SK-N-SH treated with all-trans-retinoic acid at 6 μM for 48 hours (cell line): Measurements from ENCODE around the gene SERPINB5.

Source experiments
- ATAC-seq: fragments of 200-7000 bp; cut with Tn5 transposase; 3 replicates; pipeline ENCODE4 v1.9.1; 2020; ENCODE audit warnings: mild to moderate bottlenecking, moderate library complexity
- BACH2 ChIP-seq: fragments of 250-450 bp; sonication (Bioruptor Pico); IDR thresholded peaks from 2 replicates; pipeline ENCODE4 v1.9.0; 2021; ENCODE audit warnings: mild to moderate bottlenecking, borderline replicate concordance
- CSDC2 ChIP-seq: fragments of 250-450 bp; sonication (Bioruptor Pico); IDR thresholded peaks from 2 replicates; pipeline ENCODE4 v1.5.0; 2020; ENCODE audit warnings: mild to moderate bottlenecking, moderate library complexity
- ESRRG ChIP-seq: fragments of 250-450 bp; sonication (Bioruptor Pico); IDR thresholded peaks from 2 replicates; pipeline ENCODE4 v1.6.1; 2021; ENCODE audit warnings: mild to moderate bottlenecking
- GLIS3 ChIP-seq: fragments of 250-450 bp; sonication (Bioruptor Pico); IDR thresholded peaks from 2 replicates; pipeline ENCODE4 v1.5.0; 2020; ENCODE audit warnings: mild to moderate bottlenecking, moderate library complexity
- ISL1 ChIP-seq: fragments of 250-450 bp; sonication (Bioruptor Pico); IDR thresholded peaks from 2 replicates; pipeline ENCODE4 v2.1.2; 2022; ENCODE audit warnings: mild to moderate bottlenecking, moderate library complexity
- OSR1 ChIP-seq: fragments of 250-450 bp; sonication (Bioruptor Pico); IDR thresholded peaks from 2 replicates; pipeline ENCODE4 v1.8.0; 2022; ENCODE audit warnings: moderate library complexity, mild to moderate bottlenecking, inconsistent platforms
- PPARA ChIP-seq: fragments of 250-450 bp; sonication (Bioruptor Pico); IDR thresholded peaks from 2 replicates; pipeline ENCODE4 v1.5.0; 2020; ENCODE audit warnings: mild to moderate bottlenecking, borderline replicate concordance
- RARB ChIP-seq: fragments of 250-450 bp; sonication (Bioruptor Pico); IDR thresholded peaks from 2 replicates; pipeline ENCODE4 v1.8.0; 2021; ENCODE audit warnings: mild to moderate bottlenecking, moderate library complexity
- SNAI2 ChIP-seq: fragments of 250-450 bp; sonication (Bioruptor Pico); IDR thresholded peaks from 2 replicates; pipeline ENCODE4 v1.5.0; 2020; ENCODE audit warnings: mild to moderate bottlenecking, moderate library complexity
- TCF4 ChIP-seq: fragments of 250-450 bp; sonication (Bioruptor Pico); IDR thresholded peaks from 2 replicates; pipeline ENCODE4 v1.8.0; 2021; ENCODE audit warnings: mild to moderate bottlenecking, moderate library complexity, borderline replicate concordance
- ZC3H10 ChIP-seq: fragments of 250-450 bp; sonication (Bioruptor Pico); IDR thresholded peaks from 2 replicates; pipeline ENCODE4 v1.5.1; 2021; ENCODE audit warnings: mild to moderate bottlenecking, moderate library complexity
- ZFP3 ChIP-seq: fragments of 250-450 bp; sonication (Bioruptor Pico); IDR thresholded peaks from 2 replicates; pipeline ENCODE4 v1.5.0; 2020; ENCODE audit warnings: mild to moderate bottlenecking, moderate library complexity
- ZFP30 ChIP-seq: fragments of 450-650 bp; formaldehyde crosslinking; IDR thresholded peaks from 2 replicates; pipeline ENCODE4 v1.5.0; 2022; ENCODE audit warnings: mild to moderate bottlenecking, moderate library complexity
- ZNF565 ChIP-seq: fragments of 450-650 bp; formaldehyde crosslinking; conservative IDR thresholded peaks from 2 replicates; pipeline ENCODE4 v1.5.0; 2020; ENCODE audit warnings: low read depth, mild to moderate bottlenecking, moderate library complexity
- ZNF70 ChIP-seq: fragments of 450-650 bp; formaldehyde crosslinking; IDR thresholded peaks from 2 replicates; pipeline ENCODE4 v1.5.0; 2020; ENCODE audit warnings: mild to moderate bottlenecking, moderate library complexity
- ZNF8 ChIP-seq: fragments of 450-650 bp; formaldehyde crosslinking; IDR thresholded peaks from 2 replicates; pipeline ENCODE4 v1.5.0; 2020; ENCODE audit warnings: mild to moderate bottlenecking, moderate library complexity
- TF ChIP-seq, protein P1 (sequence below): fragments of 250-450 bp; sonication (Bioruptor Pico); IDR thresholded peaks from 2 replicates; pipeline ENCODE4 v1.8.0; 2020; ENCODE audit warnings: mild to moderate bottlenecking, moderate library complexity, borderline replicate concordance
- TF ChIP-seq, protein P2 (sequence below): fragments of 250-450 bp; sonication (Bioruptor Pico); IDR thresholded peaks from 2 replicates; pipeline ENCODE4 v1.8.0; 2021; ENCODE audit warnings: low read depth, mild to moderate bottlenecking, moderate library complexity, borderline replicate concordance
- TF ChIP-seq, protein P3 (sequence below): fragments of 250-450 bp; sonication (Bioruptor Pico); IDR thresholded peaks from 2 replicates; pipeline ENCODE4 v1.5.1; 2021; ENCODE audit warnings: mild to moderate bottlenecking, moderate library complexity
- TF ChIP-seq, protein P4 (sequence below): fragments of 250-450 bp; sonication (Bioruptor Pico); IDR thresholded peaks from 2 replicates; pipeline ENCODE4 v1.5.0; 2020; ENCODE audit warnings: mild to moderate bottlenecking, moderate library complexity

SERPINB5 gene

DNA sequence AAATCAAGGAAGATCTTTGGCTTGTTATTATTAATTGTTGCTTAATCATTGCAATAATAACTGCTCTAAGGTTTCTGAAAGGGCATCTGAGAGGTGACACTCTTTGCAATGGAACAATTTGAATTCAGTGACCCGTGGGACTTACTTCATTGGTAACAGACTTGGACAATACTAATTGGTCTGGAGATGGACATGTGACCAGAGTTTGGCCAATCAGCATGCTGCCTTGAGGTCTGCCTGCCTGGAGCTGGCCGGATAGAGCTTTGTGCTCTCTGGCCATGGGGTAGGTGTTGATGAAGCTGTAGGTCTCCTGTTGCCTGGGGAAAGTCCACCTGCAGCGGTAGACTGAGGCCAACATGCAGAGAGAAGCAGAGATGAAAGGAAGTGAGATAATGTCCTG, 30.5 kb upstream of the SERPINB5 start:
- TF ChIP-seq RARB (CRISPR knock-in tag), result no peak
- TF ChIP-seq ZNF70 (CRISPR knock-in tag), result no peak
- no peak for TF ChIP-seq SNAI2 (CRISPR knock-in tag)
- TF ChIP-seq OSR1, result no peak
- TF ChIP-seq GLIS3 (CRISPR knock-in tag), result no peak
- TF ChIP-seq ZFP3 (CRISPR knock-in tag), result no peak
- TF ChIP-seq ZFP30 (CRISPR knock-in tag), result no peak
- TF ChIP-seq BACH2 (CRISPR knock-in tag), result no peak
- TF ChIP-seq, protein P1, sequence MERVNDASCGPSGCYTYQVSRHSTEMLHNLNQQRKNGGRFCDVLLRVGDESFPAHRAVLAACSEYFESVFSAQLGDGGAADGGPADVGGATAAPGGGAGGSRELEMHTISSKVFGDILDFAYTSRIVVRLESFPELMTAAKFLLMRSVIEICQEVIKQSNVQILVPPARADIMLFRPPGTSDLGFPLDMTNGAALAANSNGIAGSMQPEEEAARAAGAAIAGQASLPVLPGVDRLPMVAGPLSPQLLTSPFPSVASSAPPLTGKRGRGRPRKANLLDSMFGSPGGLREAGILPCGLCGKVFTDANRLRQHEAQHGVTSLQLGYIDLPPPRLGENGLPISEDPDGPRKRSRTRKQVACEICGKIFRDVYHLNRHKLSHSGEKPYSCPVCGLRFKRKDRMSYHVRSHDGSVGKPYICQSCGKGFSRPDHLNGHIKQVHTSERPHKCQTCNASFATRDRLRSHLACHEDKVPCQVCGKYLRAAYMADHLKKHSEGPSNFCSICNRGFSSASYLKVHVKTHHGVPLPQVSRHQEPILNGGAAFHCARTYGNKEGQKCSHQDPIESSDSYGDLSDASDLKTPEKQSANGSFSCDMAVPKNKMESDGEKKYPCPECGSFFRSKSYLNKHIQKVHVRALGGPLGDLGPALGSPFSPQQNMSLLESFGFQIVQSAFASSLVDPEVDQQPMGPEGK, result no peak
- no peak for TF ChIP-seq ESRRG (CRISPR knock-in tag)
- no peak for TF ChIP-seq PPARA (CRISPR knock-in tag)
- TF ChIP-seq, all 23 proteins: peak for 0
- no peak for ATAC-seq

DNA sequence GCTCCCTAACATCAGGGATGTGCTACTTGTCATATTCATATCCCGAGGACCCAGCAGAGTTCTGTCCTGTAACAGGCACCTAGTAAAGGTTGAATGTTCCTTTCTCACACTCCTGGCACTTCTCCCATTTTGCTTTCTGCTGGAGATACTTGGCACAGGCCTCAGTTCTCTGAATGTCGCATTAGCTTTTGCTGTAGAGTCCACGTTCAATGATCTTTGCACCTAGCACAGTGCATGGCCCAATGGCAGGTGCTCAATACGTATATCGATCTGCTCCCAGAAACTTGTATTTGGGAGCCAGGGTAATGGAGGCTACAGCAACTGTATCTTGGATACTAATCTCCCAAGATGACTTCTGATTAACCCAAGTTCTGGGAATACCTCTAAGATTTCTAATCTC, 29.7 kb upstream of the SERPINB5 start:
- no peak for ATAC-seq
- no peak for TF ChIP-seq ZNF70 (CRISPR knock-in tag)
- no peak for TF ChIP-seq PPARA (CRISPR knock-in tag)
- TF ChIP-seq TCF4 (CRISPR knock-in tag), result no peak
- TF ChIP-seq ISL1 (CRISPR knock-in tag), result no peak
- TF ChIP-seq ZNF565 (CRISPR knock-in tag), result no peak
- TF ChIP-seq RARB (CRISPR knock-in tag), result no peak
- TF ChIP-seq, protein P2, sequence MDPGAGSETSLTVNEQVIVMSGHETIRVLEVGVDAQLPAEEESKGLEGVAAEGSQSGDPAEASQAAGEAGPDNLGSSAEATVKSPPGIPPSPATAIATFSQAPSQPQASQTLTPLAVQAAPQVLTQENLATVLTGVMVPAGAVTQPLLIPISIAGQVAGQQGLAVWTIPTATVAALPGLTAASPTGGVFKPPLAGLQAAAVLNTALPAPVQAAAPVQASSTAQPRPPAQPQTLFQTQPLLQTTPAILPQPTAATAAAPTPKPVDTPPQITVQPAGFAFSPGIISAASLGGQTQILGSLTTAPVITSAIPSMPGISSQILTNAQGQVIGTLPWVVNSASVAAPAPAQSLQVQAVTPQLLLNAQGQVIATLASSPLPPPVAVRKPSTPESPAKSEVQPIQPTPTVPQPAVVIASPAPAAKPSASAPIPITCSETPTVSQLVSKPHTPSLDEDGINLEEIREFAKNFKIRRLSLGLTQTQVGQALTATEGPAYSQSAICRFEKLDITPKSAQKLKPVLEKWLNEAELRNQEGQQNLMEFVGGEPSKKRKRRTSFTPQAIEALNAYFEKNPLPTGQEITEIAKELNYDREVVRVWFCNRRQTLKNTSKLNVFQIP (CRISPR knock-in tag), result no peak
- no peak for TF ChIP-seq OSR1
- no peak for TF ChIP-seq ZNF8 (CRISPR knock-in tag)
- TF ChIP-seq ESRRG (CRISPR knock-in tag), result no peak
- no peak for TF ChIP-seq CSDC2 (CRISPR knock-in tag)
- TF ChIP-seq, protein P1, result no peak
- no peak for TF ChIP-seq ZC3H10 (CRISPR knock-in tag)
- TF ChIP-seq, protein P3, sequence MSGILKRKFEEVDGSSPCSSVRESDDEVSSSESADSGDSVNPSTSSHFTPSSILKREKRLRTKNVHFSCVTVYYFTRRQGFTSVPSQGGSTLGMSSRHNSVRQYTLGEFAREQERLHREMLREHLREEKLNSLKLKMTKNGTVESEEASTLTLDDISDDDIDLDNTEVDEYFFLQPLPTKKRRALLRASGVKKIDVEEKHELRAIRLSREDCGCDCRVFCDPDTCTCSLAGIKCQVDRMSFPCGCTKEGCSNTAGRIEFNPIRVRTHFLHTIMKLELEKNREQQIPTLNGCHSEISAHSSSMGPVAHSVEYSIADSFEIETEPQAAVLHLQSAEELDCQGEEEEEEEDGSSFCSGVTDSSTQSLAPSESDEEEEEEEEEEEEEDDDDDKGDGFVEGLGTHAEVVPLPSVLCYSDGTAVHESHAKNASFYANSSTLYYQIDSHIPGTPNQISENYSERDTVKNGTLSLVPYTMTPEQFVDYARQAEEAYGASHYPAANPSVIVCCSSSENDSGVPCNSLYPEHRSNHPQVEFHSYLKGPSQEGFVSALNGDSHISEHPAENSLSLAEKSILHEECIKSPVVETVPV (CRISPR knock-in tag), result no peak

DNA sequence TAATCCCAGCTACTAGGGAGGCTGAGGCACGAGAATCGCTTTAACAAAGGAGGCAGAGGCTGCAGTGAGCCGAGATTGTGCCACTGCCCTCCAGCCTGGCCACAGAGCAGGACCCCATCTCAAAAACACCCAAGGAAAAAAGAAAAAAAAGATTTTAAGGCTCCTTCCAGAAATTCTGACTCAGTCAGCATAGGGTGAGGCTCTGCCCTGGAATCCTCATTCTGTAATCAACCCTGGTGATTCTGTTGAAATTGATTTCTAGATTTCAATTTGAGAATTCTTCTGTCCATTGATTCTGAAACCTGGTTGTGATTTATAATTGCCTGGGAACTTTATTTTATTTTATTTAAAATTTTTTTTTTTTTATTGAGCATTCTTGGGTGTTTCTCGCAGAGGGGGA, 27.3 kb upstream of the SERPINB5 start:
- TF ChIP-seq CSDC2 (CRISPR knock-in tag), result no peak
- TF ChIP-seq ZFP30 (CRISPR knock-in tag), result no peak
- TF ChIP-seq ISL1 (CRISPR knock-in tag), result no peak
- TF ChIP-seq, protein P4, sequence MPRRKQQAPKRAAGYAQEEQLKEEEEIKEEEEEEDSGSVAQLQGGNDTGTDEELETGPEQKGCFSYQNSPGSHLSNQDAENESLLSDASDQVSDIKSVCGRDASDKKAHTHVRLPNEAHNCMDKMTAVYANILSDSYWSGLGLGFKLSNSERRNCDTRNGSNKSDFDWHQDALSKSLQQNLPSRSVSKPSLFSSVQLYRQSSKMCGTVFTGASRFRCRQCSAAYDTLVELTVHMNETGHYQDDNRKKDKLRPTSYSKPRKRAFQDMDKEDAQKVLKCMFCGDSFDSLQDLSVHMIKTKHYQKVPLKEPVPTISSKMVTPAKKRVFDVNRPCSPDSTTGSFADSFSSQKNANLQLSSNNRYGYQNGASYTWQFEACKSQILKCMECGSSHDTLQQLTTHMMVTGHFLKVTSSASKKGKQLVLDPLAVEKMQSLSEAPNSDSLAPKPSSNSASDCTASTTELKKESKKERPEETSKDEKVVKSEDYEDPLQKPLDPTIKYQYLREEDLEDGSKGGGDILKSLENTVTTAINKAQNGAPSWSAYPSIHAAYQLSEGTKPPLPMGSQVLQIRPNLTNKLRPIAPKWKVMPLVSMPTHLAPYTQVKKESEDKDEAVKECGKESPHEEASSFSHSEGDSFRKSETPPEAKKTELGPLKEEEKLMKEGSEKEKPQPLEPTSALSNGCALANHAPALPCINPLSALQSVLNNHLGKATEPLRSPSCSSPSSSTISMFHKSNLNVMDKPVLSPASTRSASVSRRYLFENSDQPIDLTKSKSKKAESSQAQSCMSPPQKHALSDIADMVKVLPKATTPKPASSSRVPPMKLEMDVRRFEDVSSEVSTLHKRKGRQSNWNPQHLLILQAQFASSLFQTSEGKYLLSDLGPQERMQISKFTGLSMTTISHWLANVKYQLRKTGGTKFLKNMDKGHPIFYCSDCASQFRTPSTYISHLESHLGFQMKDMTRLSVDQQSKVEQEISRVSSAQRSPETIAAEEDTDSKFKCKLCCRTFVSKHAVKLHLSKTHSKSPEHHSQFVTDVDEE (CRISPR knock-in tag), result no peak
- TF ChIP-seq ZFP3 (CRISPR knock-in tag), result no peak
- no peak for TF ChIP-seq OSR1
- TF ChIP-seq, protein P2 (CRISPR knock-in tag), result no peak
- TF ChIP-seq, protein P1, result no peak
- TF ChIP-seq SNAI2 (CRISPR knock-in tag), result no peak
- no peak for TF ChIP-seq PPARA (CRISPR knock-in tag)
- no peak for ATAC-seq
